Measurements from ENCODE around the gene CPED1. TPM values are rescaled to one million over a fixed set of nuclear protein-coding genes. Genes with fewer than 3 reads are reported as not detected.

Gene CPED1
- total RNA-seq, 1 experiment from 2014 or later: 0.13 TPM

DNA sequence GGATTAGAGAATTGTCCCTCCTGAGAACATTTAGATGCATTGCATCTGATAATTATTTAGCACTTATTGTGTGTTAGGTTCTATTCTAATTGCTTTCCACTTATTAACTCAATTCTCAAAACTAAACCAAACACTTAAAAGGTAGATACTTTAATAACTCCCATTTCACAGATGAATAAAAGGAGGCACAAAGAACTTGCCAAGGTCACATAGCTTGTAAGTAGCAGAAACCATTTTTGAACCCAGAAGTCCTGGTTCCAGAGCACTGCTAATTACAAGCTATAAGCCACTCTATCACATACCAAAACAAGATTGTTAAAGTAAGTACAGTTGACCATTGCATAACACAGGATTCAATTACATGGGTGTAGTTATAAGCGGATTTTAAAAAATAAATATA lies 164.9 kb downstream of the CPED1 start:
- Mint-ChIP-seq H3K4me1 (no peaks in the 10 kb centered on the region), H3K27me3 (ENCODE audit: low read depth) (no peaks in the 10 kb centered on the region), H3K9me3 (no peaks in the 10 kb centered on the region), H3K27ac (no peak overlapping the region), H3K36me3 (ENCODE audit: insufficient read depth in 1 of 3, low read depth in 3 of 3) (no peaks in the 10 kb centered on the region), H3K4me3 (no peak overlapping the region)
- H3K14ac ChIP-seq (ENCODE audit: insufficient read depth, low read length): no peak overlapping the region
- no peak overlapping the region for H3K56ac ChIP-seq (ENCODE audit: insufficient read length, low read depth, low read length)
- TF ChIP-seq, protein P1, sequence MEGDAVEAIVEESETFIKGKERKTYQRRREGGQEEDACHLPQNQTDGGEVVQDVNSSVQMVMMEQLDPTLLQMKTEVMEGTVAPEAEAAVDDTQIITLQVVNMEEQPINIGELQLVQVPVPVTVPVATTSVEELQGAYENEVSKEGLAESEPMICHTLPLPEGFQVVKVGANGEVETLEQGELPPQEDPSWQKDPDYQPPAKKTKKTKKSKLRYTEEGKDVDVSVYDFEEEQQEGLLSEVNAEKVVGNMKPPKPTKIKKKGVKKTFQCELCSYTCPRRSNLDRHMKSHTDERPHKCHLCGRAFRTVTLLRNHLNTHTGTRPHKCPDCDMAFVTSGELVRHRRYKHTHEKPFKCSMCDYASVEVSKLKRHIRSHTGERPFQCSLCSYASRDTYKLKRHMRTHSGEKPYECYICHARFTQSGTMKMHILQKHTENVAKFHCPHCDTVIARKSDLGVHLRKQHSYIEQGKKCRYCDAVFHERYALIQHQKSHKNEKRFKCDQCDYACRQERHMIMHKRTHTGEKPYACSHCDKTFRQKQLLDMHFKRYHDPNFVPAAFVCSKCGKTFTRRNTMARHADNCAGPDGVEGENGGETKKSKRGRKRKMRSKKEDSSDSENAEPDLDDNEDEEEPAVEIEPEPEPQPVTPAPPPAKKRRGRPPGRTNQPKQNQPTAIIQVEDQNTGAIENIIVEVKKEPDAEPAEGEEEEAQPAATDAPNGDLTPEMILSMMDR (conservative IDR thresholded peaks at IDR 0.05): no peak
- no peaks in the 10 kb centered on the region for H3K9me3 ChIP-seq (ENCODE audit: control insufficient read depth, low read depth, low read length)
- no peak overlapping the region for H3K9ac ChIP-seq (ENCODE audit: extremely low read depth, insufficient read length, low read length)
- H3K79me1 ChIP-seq (ENCODE audit: insufficient read depth, low read depth, low read length, poor library complexity, severe bottlenecking): no peaks in the 10 kb centered on the region
- no peak overlapping the region for H3K4ac ChIP-seq (ENCODE audit: low read depth, low read length)
- H3K27ac ChIP-seq (ENCODE audit: insufficient read length, low read depth, low read length): no peak overlapping the region
- H4K8ac ChIP-seq (replicated peaks; ENCODE audit: insufficient read length, low read depth, low read length): no peak overlapping the region
- H2BK15ac ChIP-seq (ENCODE audit: low read depth, low read length): no peak overlapping the region
- no CpG with 5 or more reads among the region's 1 CpG for WGBS (ENCODE audit: extremely low coverage, insufficient read length, low lambda C conversion rate)
- H3K18ac ChIP-seq (ENCODE audit: insufficient read length, low read depth, low read length): no peak overlapping the region
- no peak overlapping the region for H2BK5ac ChIP-seq (ENCODE audit: insufficient read length, low read length)
- no peak overlapping the region for H2BK12ac ChIP-seq (ENCODE audit: insufficient read length, low read depth, low read length)
- no peaks in the 10 kb centered on the region for H4K20me1 ChIP-seq (ENCODE audit: control insufficient read depth, insufficient read depth, insufficient read length)
- no peak overlapping the region for H3K4me2 ChIP-seq (ENCODE audit: insufficient read depth, insufficient read length, low read length)
- DNase-seq: no peak
- H2BK20ac ChIP-seq (ENCODE audit: low read depth, low read length, poor library complexity, severe bottlenecking): no peak overlapping the region
- no peak overlapping the region for H2AFZ ChIP-seq (ENCODE audit: low read length)
- no peaks in the 10 kb centered on the region; the same call in 1 of the 2 replicates for H3K27me3 ChIP-seq (ENCODE audit: insufficient read depth, low read length)
- no peak overlapping the region for H3K23ac ChIP-seq (ENCODE audit: insufficient read length, low read depth, low read length)
- H2BK120ac ChIP-seq (ENCODE audit: low read depth, low read length, poor library complexity, severe bottlenecking): no peak overlapping the region
- H2AK5ac ChIP-seq (ENCODE audit: insufficient read length, low read length): no peak overlapping the region
- H4K91ac ChIP-seq (ENCODE audit: insufficient read length, low read depth, low read length): no peak overlapping the region
- no peaks in the 10 kb centered on the region for H3K23me2 ChIP-seq (ENCODE audit: insufficient read length, low read depth, low read length, poor library complexity, severe bottlenecking)
- no peak overlapping the region for H3T11ph ChIP-seq (ENCODE audit: low read length)
- H4K5ac ChIP-seq (ENCODE audit: insufficient read length, low read depth, low read length): no peak overlapping the region
- H3K4me1 ChIP-seq (ENCODE audit: insufficient read depth, low read length): no peaks in the 10 kb centered on the region
- no peaks in the 10 kb centered on the region for H3K79me2 ChIP-seq (ENCODE audit: insufficient read depth, low read length)

All from H9 (cell line).